ENCODE measurements around the gene SEMA6B.
A peak's percentile ranks its signal among the peaks of the same experiment; 100 is the strongest.
"Not testable (repeated sequence)": the region's sequence is repeated elsewhere in the genome, so short reads cannot be mapped to it uniquely, and the experiment has no call there.

The SEMA6B gene

DNA sequence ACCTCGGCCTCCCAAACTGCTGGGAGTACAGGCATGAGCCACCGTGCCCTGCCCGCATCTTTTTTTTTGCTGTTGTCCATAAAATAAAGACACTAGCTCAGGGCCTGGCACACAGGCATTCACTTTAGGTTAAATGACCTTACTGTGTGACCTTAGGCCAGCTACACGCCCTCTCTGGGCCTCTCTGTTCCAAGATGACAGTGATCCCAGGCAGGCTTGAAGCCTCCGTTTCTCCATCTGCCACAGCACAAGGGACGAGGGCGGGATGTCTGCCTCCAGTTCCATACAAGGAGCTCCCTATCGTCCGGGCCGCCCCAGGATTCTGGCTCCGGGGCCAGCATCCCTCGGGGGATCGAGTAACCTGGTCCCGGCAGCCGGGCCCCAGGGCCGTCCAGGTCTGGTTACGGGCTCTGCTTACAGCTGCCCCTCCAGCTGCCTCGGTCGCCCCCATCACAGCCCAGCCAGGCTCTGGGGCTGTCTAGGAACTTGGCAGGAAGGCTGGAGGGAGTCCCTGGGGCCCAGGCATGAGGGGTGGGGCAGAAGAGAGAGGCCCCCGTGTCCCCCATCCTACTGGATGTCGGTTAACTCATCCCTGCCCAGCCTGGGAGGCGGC is 11.9 kb upstream of the SEMA6B start:
- no peak for DNase-seq

DNA sequence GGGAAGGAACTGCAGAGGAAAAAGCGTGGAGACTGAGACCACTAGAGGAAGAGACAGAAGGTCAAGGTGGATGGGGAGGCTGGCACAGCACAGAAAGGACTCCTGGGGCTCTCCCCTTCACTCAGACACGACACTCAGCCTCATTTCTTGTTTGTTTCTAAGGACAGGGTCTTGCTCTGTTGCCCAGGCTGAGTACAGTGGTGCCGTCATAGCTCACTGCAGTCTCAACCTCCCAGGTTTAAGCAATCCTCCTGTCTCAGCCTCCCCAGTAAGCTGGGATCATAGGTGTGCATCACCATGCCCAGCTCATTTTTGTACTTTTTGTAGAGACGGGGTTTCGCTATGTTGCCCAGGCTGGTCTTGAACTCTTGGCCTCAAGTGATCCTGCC is 11.4 kb upstream of the SEMA6B start:
- DNase-seq: no peak

DNA sequence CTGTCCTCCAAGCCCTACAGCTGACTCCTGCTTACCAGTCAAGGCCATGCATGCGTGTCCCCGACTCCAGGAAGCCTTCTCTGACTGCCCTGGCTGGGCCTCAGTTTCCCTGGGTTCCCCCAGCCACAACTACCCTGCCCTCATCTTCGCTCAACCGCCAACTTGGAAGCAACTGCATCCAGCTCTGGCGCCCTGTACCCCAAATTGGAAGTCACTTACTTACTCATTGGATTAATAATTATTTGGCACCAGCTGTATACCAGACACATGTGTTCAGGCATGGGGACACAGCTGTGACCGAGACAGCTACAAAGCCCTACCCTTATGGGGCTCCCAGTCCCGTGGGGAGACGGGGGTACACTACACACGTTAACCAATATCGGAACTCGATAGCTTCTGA is 10.9 kb upstream of the SEMA6B start:
- DNase-seq: no peak

DNA sequence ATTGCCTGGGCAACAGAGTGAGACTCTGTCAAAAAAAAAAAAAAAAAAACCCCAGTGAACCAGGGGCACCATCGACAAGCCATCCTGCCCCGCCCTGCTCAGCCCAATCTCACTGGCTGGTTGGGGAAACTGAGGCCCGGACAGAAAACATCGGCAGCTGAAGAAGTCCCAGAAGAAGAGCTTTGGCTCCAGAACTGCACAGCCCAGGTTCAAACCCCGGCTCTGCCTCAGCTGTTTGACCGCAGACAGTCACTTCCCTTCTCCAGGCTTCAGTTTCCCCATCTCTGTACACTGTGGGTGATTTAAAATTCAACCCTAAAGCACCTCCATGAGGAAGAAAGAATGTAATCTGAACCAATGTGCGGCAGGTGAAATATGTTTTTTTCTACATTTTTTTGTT is 9.4 kb upstream of the SEMA6B start:
- DNase-seq: no peak

DNA sequence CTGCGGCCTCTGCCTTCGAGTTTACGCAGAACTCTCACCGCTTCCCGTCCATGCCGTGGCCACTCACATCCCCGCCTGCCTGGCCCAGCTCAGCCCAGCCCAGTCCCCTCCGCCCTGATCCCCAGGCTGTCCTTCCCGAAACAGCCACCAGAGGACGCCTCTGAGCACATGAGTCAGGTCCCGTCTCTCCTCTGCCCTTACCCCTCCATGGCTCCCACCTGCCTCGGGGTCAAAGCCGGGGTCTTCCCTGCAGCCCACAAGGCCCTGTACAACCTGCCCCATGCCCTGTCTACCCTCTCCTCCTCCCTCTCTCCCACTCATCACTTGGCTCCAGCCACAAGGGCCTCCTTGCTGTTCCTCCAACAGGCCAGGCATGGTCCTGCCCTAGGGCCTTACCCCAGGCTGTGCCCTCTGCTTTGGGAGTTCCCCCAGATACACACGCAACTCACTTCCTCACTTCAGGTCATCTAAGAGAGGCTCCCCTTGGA is 8.1 kb upstream of the SEMA6B start:
- DNase-seq: peak in 11 of 56 donors; percentile 1 to 40 (median 9)

DNA sequence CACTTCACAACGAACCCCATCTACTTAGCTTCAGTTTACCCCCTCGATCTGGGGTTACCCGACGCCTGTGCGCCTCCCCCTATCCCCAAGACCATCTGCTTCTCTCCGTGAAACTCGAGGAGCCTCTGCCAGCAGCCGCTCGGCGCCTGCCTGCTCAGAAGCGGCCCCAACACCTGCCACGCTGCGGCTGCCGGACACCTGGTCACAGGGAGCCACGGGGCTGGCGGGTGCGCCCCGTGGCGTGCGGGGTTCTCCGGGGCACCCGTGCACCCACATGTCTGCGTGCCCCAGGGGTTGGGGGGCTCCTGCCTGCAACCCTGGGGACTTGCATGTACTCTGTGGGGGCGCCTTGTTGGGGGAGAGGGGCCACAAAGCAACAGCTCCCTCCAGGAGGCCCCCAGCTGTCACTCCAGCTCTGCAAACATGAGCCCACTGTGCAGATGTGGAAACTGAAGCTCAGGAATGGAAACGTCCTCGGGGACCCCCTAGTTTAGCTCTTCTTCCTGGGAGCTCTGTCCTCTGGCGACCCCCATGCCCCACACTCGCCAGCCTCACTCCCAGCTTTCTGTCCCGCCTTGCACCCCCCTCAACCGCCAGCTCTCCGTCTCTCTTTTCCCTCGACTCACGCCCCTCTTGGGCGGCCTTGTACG is 7.0 kb upstream of the SEMA6B start:
- no peak for DNase-seq

DNA sequence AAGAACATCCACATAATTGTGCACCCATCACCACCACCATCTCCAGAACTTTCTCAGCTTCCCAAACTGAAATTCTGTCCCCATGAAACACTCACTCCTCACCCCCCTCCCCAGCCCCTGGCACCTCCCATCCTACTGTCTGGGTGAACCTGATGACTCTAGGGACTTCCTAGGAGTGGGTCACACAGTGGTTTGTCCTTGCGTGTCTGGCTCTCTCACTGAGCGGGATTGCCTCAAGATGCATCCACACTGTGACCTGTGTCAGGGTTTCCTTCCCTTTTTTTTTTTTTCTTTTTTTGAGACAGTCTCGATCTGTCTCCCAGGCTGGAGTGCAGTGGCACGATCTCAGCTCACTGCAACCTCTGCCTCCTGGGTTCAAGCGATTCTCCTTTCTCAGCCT is 4.1 kb upstream of the SEMA6B start:
- DNase-seq: not testable (repeated sequence)

DNA sequence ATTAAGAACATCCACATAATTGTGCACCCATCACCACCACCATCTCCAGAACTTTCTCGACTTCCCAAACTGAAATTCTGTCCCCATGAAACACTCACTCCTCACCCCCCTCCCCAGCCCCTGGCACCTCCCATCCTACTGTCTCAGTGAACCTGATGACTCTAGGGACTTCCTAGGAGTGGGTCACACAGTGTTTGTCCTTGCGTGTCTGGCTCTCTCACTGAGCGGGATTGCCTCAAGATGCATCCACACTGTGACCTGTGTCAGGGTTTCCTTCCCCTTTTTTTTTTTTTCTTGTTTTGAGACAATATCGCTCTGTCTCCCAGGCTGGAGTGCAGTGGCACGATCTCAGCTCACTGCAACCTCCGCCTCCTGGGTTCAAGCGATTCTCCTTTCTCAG is 2.6 kb upstream of the SEMA6B start:
- DNase-seq: not testable (repeated sequence)

DNA sequence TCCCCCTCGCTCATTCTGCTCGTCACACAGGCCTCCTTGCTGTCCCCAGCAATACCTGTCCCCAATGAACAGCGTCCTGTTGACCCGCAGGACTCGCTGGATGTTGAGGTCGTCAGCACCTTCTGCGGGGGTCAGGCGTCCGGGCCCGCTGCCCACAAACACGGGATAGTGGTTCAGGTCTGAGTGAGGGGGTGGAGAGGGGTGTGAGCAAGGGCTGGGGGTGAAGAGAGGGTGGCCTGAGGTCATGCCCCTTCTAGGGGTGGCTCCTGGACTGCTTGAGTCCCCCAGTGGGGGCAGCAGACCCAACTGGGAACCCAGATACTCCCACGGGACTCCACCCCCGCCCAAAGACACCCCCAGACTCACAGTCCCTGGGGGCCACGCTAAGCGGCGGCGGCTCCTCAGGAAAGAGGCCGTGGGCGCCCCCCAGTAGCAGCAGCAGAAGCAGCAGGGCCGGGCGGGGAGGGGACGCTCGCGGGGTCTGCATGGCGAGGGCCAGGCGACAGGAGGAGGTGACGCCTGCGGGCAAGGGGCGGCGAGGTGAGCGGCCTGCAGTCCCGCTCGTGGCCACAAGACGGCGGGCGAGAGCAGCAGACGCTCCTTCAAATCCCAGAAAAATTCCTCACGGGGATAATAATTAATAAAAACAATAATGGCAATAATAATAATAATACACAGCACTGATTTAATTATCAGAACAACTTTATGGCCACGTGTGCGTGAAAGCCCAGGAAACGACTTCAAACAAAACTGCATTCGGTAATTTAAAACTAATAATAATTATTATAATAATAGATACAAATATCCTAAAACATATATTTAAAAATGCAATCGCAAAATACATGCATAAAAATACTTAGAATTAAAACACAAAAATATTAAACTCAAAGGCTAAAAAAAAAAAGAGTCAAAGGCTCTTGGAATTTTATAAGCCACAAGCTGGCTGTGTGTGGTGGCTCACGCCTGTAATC is 1.2 kb downstream of the SEMA6B start:
- DNase-seq: peak in 2 of 56 donors; percentile 7 to 25

DNA sequence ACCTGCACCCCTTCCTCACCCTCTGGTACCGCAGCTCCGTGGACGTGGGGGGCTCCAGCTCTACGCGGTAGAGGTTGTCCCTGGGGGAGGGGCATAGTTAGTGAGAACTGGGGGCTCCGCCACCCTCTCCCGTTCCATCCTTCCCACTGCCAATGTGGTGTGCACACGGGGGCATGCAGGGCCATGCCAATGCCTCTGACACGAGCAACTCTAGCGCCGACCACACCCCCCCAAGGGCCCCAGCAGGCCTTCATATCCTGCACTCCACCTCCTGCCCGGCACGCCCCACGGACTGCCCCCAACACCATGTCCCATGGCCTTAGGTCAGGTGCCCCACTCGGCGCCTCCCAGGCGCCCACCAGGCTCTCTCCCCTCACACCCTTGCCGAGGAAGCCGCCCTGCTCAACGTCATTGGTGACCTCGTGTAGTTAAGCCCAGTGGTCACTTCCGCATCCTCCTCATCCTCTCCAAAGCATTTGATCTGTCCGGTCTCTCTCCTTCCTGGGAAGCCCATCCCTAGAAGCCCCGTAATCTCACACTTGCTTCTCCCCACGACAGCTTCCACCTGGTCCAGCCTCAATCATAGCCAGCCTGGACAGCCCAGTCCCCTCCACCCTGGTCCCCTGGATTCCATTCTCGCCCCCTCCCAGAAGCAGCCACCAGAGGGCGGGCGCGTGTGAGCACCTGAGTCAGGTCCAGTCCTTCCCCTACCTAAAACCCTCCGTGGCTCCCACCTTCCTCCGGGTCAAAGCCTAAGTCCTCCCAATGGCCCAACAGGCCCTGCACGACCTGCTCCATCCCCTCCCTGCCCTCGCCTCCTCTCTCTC is 2.1 kb downstream of the SEMA6B start:
- no peak for DNase-seq

DNA sequence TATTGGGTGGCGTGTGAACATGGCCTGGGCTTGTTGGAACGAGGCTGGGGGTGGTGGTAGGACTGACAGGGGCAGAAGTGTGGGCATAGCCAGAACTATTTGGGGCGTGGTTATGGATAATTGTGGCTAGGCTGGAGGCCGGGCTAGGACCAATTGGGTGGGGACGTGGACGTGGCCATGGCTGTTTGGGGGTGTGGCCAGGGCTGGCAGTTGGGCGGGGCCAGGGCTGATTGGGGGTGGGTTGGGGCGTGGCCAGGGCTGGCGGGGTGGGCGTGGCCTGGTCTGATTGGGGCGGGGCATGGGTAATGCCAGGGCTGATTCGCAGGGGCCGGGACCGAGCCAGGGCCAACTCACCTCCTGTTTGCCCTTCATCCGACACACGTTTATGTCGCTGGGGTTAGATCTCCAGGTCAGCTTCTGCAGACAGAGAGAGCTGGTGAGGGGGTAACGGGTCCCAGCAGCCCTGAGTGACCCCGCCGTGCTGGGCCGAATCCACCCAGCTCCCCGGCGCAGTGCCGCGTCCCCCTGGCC is 2.8 kb downstream of the SEMA6B start:
- no peak for DNase-seq

DNA sequence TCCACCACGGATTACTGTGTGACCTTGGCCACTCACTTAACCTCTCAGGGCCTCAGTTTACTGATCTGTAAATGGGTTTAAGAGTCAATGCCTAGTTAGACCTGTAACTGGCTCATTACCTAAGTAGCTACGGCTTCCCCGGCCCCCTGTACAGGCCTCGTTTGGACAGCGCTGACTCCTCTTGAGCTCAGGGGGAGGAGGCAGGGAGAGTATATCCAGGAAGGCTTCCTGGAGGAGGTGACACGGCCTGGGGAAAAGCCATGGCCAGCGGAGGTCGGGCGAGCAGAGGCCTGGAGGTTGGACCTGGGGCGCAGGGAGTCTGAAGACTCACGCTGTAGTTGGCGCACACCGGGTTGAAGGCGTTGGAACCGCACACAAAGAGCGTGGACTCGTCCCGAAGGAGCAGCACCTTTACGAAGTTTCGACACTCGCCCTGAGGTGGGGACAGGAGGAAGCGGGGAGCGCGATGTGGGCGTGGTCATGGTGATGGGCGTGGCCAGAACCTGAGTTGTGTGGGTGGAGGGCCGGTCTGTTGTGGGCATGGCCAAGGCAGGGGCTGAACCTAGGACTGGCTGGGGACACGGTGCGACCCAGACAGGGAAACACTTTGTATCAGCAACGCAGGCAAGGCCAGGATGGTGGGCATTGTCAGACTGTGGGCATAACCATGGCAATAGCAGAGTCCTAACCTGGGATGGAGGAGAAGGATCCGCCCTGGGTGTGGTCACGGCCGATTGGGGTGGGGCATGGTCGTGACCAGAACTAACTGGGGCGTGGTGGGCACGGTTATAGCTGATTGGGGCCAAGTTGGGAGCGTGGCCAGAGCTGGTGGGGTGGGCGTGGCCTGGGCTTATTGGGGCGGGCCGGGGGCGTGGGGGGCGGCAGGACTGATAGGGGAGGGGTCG is 3.6 kb downstream of the SEMA6B start:
- no peak for DNase-seq

DNA sequence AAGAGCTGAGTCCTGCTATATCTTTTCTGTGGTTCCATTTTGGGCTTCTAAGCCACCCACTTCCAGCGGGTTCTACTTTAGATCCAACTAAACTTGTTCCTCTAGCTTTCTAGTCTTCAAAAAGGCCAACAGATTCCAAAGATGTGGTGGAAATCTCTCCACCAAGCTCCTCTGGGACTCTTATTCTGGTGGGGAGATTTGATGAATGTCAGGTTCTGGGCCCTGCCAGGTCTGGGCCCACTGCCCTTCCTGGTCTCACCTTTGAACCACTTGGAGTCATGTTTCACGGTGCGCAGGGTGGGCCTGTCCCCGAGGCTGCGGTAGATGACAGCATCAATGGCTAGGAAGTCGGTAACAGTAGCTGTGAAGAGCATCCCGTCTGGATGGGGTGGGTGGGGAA is 4.8 kb downstream of the SEMA6B start:
- DNase-seq: no peak

DNA sequence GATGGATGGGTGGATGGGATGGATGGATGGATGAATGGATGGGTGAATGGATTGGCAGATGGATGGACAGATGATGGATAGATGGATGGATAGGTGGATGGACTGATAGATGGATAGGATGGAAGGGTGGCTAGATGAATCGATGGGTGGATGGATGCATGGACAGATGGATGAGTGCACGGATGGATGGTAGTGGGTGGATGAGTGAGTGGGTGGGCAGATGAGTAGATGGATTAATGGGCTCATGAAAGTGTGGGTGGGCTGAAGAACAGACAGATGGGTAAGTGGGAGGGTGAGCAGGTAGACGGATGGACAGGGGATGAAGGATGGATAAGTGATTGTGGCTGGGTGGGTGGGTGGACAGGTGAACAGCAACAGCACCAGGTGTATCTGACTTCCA is 5.7 kb downstream of the SEMA6B start:
- DNase-seq: no peak

DNA sequence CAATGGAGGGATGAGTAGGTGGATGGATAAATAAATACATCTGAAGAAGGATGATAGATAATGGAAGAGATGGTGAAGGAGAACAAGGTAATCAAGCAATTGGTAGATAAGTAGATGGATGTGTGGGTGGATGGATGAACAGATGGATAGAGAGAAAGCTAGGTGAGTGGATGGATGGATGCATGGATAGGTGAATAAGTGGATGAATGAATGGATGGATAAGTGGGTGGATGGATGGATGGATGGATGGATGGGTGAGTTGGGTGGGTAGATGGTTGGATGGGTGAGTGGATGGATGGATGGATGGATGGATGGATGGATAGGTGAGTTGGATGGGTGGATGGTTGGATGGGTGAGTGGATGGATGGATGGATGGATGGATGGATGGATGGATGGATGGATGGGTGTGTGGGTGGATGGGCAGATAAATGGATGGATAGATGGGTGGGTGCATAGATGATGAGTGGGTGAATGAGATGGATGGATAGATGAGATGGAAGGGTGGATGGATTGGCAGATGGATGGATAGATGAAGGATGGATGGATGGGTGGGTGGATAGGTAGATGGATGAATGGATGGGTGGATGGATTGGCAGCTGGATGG is 6.3 kb downstream of the SEMA6B start:
- no peak for DNase-seq

DNA sequence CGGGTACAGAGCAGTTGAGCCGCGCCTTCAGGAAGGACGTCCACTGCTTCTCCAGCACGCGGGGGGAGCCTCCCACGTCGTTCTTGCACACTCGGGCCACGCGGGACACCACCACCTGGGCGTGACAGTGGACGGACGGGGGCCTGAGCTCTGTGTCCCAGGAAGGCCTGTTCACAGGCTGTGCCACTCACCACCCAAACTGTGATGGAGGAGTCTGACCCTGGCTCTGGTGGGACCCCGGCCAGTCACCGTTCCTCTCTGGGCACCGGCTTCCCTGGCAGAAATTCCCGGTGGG is 7.0 kb downstream of the SEMA6B start:
- no peak for DNase-seq

DNA sequence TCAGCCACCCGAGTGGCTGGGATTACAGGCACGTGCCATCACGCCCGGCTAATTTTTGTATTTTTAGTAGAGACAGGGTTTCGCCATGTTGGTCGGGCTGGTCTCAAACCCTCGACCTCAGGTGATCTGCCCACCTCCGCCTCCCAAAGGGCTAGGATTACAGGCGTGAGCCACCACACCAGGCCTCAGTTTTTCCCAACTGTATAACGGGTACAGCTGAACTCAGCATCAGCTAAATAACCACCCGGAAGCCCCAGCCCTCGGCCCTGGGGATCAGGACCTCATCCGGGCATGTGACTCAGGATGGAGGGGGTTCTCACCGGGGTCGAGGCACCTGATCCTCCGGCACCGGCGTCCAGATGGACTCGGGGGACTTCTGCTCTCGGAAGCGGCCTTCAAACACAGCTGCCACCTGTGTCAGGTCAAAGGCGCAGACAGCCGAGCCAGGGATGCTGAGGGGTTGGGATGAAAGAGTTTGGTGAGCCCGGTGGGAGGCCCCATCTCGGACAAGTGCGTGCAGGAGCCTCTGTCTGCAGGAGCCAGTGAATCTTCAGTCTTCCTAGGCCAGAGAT is 8.9 kb downstream of the SEMA6B start:
- no peak for DNase-seq

DNA sequence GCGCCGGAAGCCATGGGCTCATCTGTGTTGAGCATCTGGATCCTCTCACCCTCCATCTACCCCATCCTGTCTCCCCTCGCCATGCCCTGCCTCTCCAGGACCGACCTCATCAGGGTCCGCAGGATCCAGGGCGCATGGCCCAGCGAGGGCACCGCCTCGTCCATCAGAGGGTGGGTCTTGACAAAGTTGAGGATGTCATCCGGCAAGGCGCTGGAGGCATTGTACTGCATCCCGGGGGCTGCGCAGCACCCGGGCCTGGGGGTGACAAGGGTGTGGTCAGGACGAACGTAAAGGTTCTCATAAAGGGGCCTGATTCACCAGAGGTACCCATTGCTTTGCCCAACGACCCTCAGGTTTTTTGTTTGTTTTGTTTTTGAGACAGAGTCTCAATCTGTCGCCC is 9.5 kb downstream of the SEMA6B start:
- DNase-seq: no peak

DNA sequence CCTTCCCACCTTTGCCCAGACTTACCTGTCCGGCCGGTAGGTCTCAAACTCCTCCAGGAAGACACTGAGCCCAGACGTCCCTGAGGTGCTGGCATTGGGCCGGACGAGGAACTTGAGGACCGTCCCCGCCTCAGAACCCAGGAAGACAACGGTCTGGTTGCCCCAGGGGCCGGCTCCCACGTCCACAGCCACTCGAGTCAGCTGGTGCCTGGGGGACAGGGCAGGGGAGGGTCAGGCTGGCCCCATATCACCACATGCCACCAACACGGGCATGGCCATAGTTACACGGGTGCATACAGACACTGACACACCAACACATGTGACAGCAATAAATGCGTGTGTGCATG is 11.3 kb downstream of the SEMA6B start:
- DNase-seq: no peak
